IMR-90 (cell line): Measurements from ENCODE around the gene ABL1. TPM values are rescaled to one million over a fixed set of nuclear protein-coding genes. Genes with fewer than 3 reads are reported as not detected.

ENCODE experiments used
- ATAC-seq: fragments of 200-7000 bp; cut with Tn5 transposase; 2 replicates; pipeline ENCODE4 v1.9.1; 2020; ENCODE audit warnings: low read depth, mild to moderate bottlenecking, moderate library complexity
- BruUV-seq: library from RNA; stranded (reverse); fragments of 400-500 nt; replicated peaks from 2 replicates; lab custom pipeline; 2021; lab: Mats Ljungman, UMichigan
- CTCF ChIA-PET: fragments of 300-600 bp; formaldehyde crosslinking; extraction: SDS; loops from one replicate; lab custom pipeline; 2021; ENCODE audit warnings: antibody characterized with exemption; lab: Yijun Ruan, JAX
- POLR2A ChIA-PET: fragments of 300-600 bp; sonication (Branson Sonifier 250); formaldehyde crosslinking; loops from one replicate; lab custom pipeline; 2022; ENCODE audit warnings: antibody characterized with exemption; ENCODE audit not compliant: unreplicated experiment; lab: Charles Lee
- DNase-seq: peaks from one replicate; pipeline ENCODE4 v3.0.0; 2013
- H2AFZ ChIP-seq: replicated peaks from 2 replicates; pipeline ENCODE3; 2013; ENCODE audit warnings: low read length, mild to moderate bottlenecking; ENCODE audit not compliant: poor library complexity
- H2AK5ac ChIP-seq: 2 replicates; pipeline ENCODE4 v1.6.1; 2013; ENCODE audit warnings: low read depth, low read length, inconsistent platforms
- H2AK9ac ChIP-seq: replicated peaks from 2 replicates; pipeline ENCODE3; 2013; ENCODE audit warnings: mild to moderate bottlenecking, low read depth, low read length, moderate library complexity; ENCODE audit not compliant: poor library complexity
- H2BK120ac ChIP-seq: 2 replicates; pipeline ENCODE4 v1.6.1; 2013; ENCODE audit warnings: low read depth, low read length, inconsistent platforms
- H2BK15ac ChIP-seq: 3 replicates; pipeline ENCODE4 v1.6.1; 2013; ENCODE audit warnings: low read depth, low read length, inconsistent platforms
- H2BK20ac ChIP-seq: 2 replicates; pipeline ENCODE4 v1.6.1; 2013; ENCODE audit warnings: low read depth, mild to moderate bottlenecking, inconsistent platforms, low read length, moderate library complexity
- H2BK5ac ChIP-seq: 2 replicates; pipeline ENCODE4 v1.6.1; 2013; ENCODE audit warnings: mild to moderate bottlenecking, low read depth, low read length, inconsistent platforms; ENCODE audit not compliant: poor library complexity, severe bottlenecking
- H3K14ac ChIP-seq: replicated peaks from 2 replicates; pipeline ENCODE4 v1.6.1; 2013; ENCODE audit warnings: low read depth, low read length, inconsistent platforms
- H3K18ac ChIP-seq: 2 replicates; pipeline ENCODE4 v1.6.1; 2013; ENCODE audit warnings: low read depth, low read length, control low read depth
- H3K23ac ChIP-seq: 2 replicates; pipeline ENCODE4 v1.6.1; 2013; ENCODE audit warnings: low read depth, low read length, inconsistent platforms
- H3K27ac ChIP-seq: 2 replicates; pipeline ENCODE4 v1.5.1; 2013; ENCODE audit warnings: mild to moderate bottlenecking, control low read depth, low read length; ENCODE audit not compliant: insufficient read depth
- H3K27me3 ChIP-seq: 2 replicates; pipeline ENCODE4 v1.6.1; 2013; ENCODE audit warnings: low read length; ENCODE audit not compliant: control insufficient read depth, insufficient read depth
- H3K36me3 ChIP-seq: 2 replicates; pipeline ENCODE4 v1.6.1; 2013; ENCODE audit warnings: low read length, mixed read lengths; ENCODE audit not compliant: control insufficient read depth, insufficient read depth
- H3K4ac ChIP-seq: 2 replicates; pipeline ENCODE4 v1.6.1; 2013; ENCODE audit warnings: low read depth, low read length, inconsistent platforms
- H3K4me1 ChIP-seq: 2 replicates; pipeline ENCODE4 v1.6.1; 2013; ENCODE audit warnings: low read length, mixed read lengths; ENCODE audit not compliant: control insufficient read depth, insufficient read depth
- H3K4me2 ChIP-seq: 2 replicates; pipeline ENCODE4 v1.6.1; 2013; ENCODE audit warnings: low read depth, mild to moderate bottlenecking, control low read depth, low read length, moderate library complexity
- H3K4me3 ChIP-seq: 2 replicates; pipeline ENCODE4 v1.5.1; 2013; ENCODE audit warnings: low read depth, mild to moderate bottlenecking, control low read depth, low read length, moderate library complexity; ENCODE audit not compliant: insufficient read depth
- H3K56ac ChIP-seq: 2 replicates; pipeline ENCODE4 v1.6.1; 2013; ENCODE audit warnings: low read length, inconsistent platforms; ENCODE audit not compliant: insufficient read depth; ENCODE audit errors: extremely low read depth
- H3K79me1 ChIP-seq, 2 experiments: 2 replicates each; pipeline ENCODE4 v1.6.1; 2013; ENCODE audit warnings: low read length in 2 of 2, inconsistent platforms in 1 of 2, low read depth in 1 of 2
- H3K9ac ChIP-seq: 2 replicates; pipeline ENCODE4 v1.6.1; 2013; ENCODE audit warnings: low read depth, low read length, control low read depth
- H3K9me1 ChIP-seq: 2 replicates; pipeline ENCODE4 v1.6.1; 2013; ENCODE audit warnings: low read length, inconsistent platforms; ENCODE audit not compliant: insufficient read depth
- H3K9me3 ChIP-seq: 2 replicates; pipeline ENCODE4 v1.6.1; 2013; ENCODE audit warnings: low read length; ENCODE audit not compliant: control insufficient read depth, insufficient read depth
- H4K20me1 ChIP-seq: 2 replicates; pipeline ENCODE4 v1.6.1; 2013; ENCODE audit warnings: low read length, inconsistent platforms; ENCODE audit not compliant: insufficient read depth
- H4K5ac ChIP-seq: 2 replicates; pipeline ENCODE4 v1.6.1; 2013; ENCODE audit warnings: mild to moderate bottlenecking, low read depth, low read length, control low read depth
- H4K8ac ChIP-seq, 2 experiments: 2 replicates each; pipeline ENCODE4 v1.6.1; 2013; ENCODE audit warnings: low read depth in 2 of 2, low read length in 2 of 2, control low read depth in 1 of 2, inconsistent platforms in 1 of 2
- H4K91ac ChIP-seq: 2 replicates; pipeline ENCODE4 v1.6.1; 2013; ENCODE audit warnings: low read depth, low read length, inconsistent platforms; ENCODE audit not compliant: insufficient read depth
- MXI1 ChIP-seq: IDR thresholded peaks from 2 replicates; pipeline ENCODE4 v1.6.1; 2012; ENCODE audit warnings: low read depth, mild to moderate bottlenecking, low read length, moderate library complexity, borderline replicate concordance
- RAD21 ChIP-seq: IDR thresholded peaks from 2 replicates; pipeline ENCODE4 v1.6.1; 2012; ENCODE audit warnings: low read length, improper control_type of control experiment
- WGBS, 2 experiments: methylation state at CpG; one replicate each; pipeline versions ENCODE4 v1.1.5 to v1.1.7; 2013; ENCODE audit warnings: missing lambda C conversion rate in 2 of 2; ENCODE audit not compliant: insufficient read length in 1 of 2; ENCODE audit errors: extremely low coverage in 2 of 2; 5-methylcytosine and 5-hydroxymethylcytosine counted together
- dilution Hi-C: fragments of 300-500 bp; cut with HindIII; formaldehyde crosslinking; loops from one replicate; pipeline ENCODE4 v1.14.3; 2018; ENCODE audit warnings: low sequenced_read_pairs; ENCODE audit not compliant: unreplicated experiment
- in situ Hi-C: fragments of 300-500 bp; cut with MboI; formaldehyde crosslinking; loops from 3 replicates; pipeline ENCODE4 v1.14.3; 2019; ENCODE audit warnings: low sequenced_read_pairs, inconsistent platforms, mixed read lengths
- intact Hi-C: fragments of 100-400 bp; cut with micrococcal nuclease; formaldehyde crosslinking; loops from 2 replicates; pipeline ENCODE4 v1.10.0; 2022
- polyA plus RNA-seq, 3 experiments: library from polyadenylated mRNA; depleted of rRNA; stranded (reverse); fragments of >200 nt; gene quantifications; 2 replicates each; pipeline ENCODE4 v1.2.3, GENCODE V29; 2012; ENCODE audit warnings: low replicate concordance in 1 of 3
- total RNA-seq: library from RNA; depleted of rRNA; stranded (reverse); fragments of >200 nt; gene quantifications from 2 replicates; pipeline ENCODE4 v1.2.3, GENCODE V29; 2012

Gene ABL1
- total and polyA plus RNA-seq, 2 of the 4 experiments (the other 2 are of a cell fraction) = 33.7 to 49.1 TPM

- Histone ChIP-seq H2BK15ac (no peak overlapping the region), H4K5ac (no peak overlapping the region), H3K9me1 (peaks cover 27% of the 10 kb centered on the region), H3K23ac (peak overlapping the region; percentile 50; the same call in 1 of the 2 replicates), H4K20me1 (peaks cover 80% of the 10 kb centered on the region), H3K4me2 (no peak overlapping the region), H4K8ac (peak overlapping the region in 1 of 2 experiments; percentile 36; a peak in 1 of 4 replicates), H3K79me1 (peaks cover 4 to 57% of the 10 kb centered on the region in 2 experiments; a peak in 2 of 4 replicates), H3K4ac (peak overlapping the region; percentile 6; the same call in 1 of the 2 replicates), H3K9me3 (no peaks in the 10 kb centered on the region), H3K56ac (no peak overlapping the region), H3K18ac (no peak overlapping the region), H2BK20ac (no peak overlapping the region; the same call in 1 of the 2 replicates), H3K4me3 (no peak overlapping the region), H2AK9ac (no peak overlapping the region), H3K36me3 (peaks cover 9% of the 10 kb centered on the region), H2BK5ac (peak overlapping the region; percentile 94), H3K9ac (no peak overlapping the region), H3K27ac (peak overlapping the region; percentile 36; the same call in 1 of the 2 replicates), H2AK5ac (peak overlapping the region; percentile 84), H3K14ac (peak overlapping the region; percentile 54; the same call in 1 of the 2 replicates), H4K91ac (no peak overlapping the region), H3K4me1 (peaks cover 36% of the 10 kb centered on the region), H2BK120ac (no peak overlapping the region), H2AFZ (no peak overlapping the region), H3K27me3 (no peaks in the 10 kb centered on the region)
- TF ChIP-seq RAD21 = no peak
- TF ChIP-seq MXI1 = no peak
- POLR2A ChIA-PET = no interaction called here
- intact Hi-C loops = no loop called here
- DNase-seq (no peak), ATAC-seq (no peak)
- no CpG with 5 or more reads among the region's 4 CpGs for WGBS, 2 experiments
- in situ Hi-C loops = no loop called here
- no TSS peak for BruUV-seq
- dilution Hi-C loops = no loop called here
- CTCF ChIA-PET = no interaction called here
Observed at GRCh38 chr9:130844044-130844451, 9.0 kb downstream of the ABL1 start.
